WTC11 (cell line): ENCODE data around the gene RPL18. TPM values are rescaled to one million over a fixed set of nuclear protein-coding genes. Genes with fewer than 3 reads are reported as not detected.

Experiments
- ATAC-seq: fragments of 200-7000 bp; cut with Tn5 transposase; 2 replicates; pipeline ENCODE4 v1.10.0; 2021; ENCODE audit warnings: mild to moderate bottlenecking, moderate library complexity
- CTCF ChIA-PET: fragments of 300-600 bp; sonication (Branson Sonifier 250); formaldehyde crosslinking; loops from one replicate; lab custom pipeline; 2021; ENCODE audit warnings: antibody characterized with exemption; lab: Charles Lee
- POLR2A ChIA-PET: fragments of 350-600 bp; sonication (Branson Sonifier 250); formaldehyde crosslinking; loops from one replicate; lab custom pipeline; 2021; ENCODE audit warnings: antibody characterized with exemption; lab: Charles Lee
- DNase-seq: peaks from one replicate; pipeline ENCODE4 v3.0.0; 2021; ENCODE audit warnings: low spot score
- H3K27ac Mint-ChIP-seq: 2 replicates; pipeline ENCODE4 v1.8.0; 2021; ENCODE audit warnings: mixed read lengths
- H3K27me3 Mint-ChIP-seq: 2 replicates; pipeline ENCODE4 v1.8.0; 2021; ENCODE audit warnings: low read depth, mild to moderate bottlenecking, moderate library complexity, mixed read lengths
- H3K36me3 Mint-ChIP-seq: 2 replicates; pipeline ENCODE4 v1.8.0; 2021; ENCODE audit warnings: mixed read lengths
- H3K4me1 Mint-ChIP-seq: 2 replicates; pipeline ENCODE4 v1.8.0; 2022; ENCODE audit warnings: mixed read lengths
- H3K4me3 Mint-ChIP-seq: 2 replicates; pipeline ENCODE4 v1.8.0; 2021; ENCODE audit warnings: mild to moderate bottlenecking, moderate library complexity, mixed read lengths
- H3K9me3 Mint-ChIP-seq: 2 replicates; pipeline ENCODE4 v1.8.0; 2021; ENCODE audit warnings: mixed read lengths
- AR ChIP-seq: fragments of 250-450 bp; sonication (Bioruptor Pico); IDR thresholded peaks from 2 replicates; pipeline ENCODE4 v1.9.0; 2021; ENCODE audit warnings: mild to moderate bottlenecking
- ATF1 ChIP-seq: sonication (generic); formaldehyde crosslinking; IDR thresholded peaks from 2 replicates; pipeline ENCODE4 v1.8.1; 2023; ENCODE audit warnings: mild to moderate bottlenecking, moderate library complexity, missing genetic modification reagents
- CREM ChIP-seq: sonication (generic); formaldehyde crosslinking; IDR thresholded peaks from 2 replicates; pipeline ENCODE4 v1.8.1; 2022; ENCODE audit warnings: mild to moderate bottlenecking, missing genetic modification reagents, moderate library complexity
- ELF4 ChIP-seq: sonication (generic); formaldehyde crosslinking; IDR thresholded peaks from 2 replicates; pipeline ENCODE4 v1.8.1; 2022; ENCODE audit warnings: low read depth, mild to moderate bottlenecking, moderate library complexity, missing genetic modification reagents
- EMX1 ChIP-seq: fragments of 250-450 bp; sonication (Bioruptor Pico); IDR thresholded peaks from 2 replicates; pipeline ENCODE4 v1.8.0; 2021; ENCODE audit warnings: mild to moderate bottlenecking
- ERG ChIP-seq: fragments of 250-450 bp; sonication (Bioruptor Pico); IDR thresholded peaks from 2 replicates; pipeline ENCODE4 v1.8.0; 2021; ENCODE audit warnings: mild to moderate bottlenecking
- ETV6 ChIP-seq: sonication (generic); formaldehyde crosslinking; IDR thresholded peaks from 2 replicates; pipeline ENCODE4 v1.8.1; 2022; ENCODE audit warnings: mild to moderate bottlenecking, missing genetic modification reagents
- FOXP1 ChIP-seq: sonication (generic); formaldehyde crosslinking; IDR thresholded peaks from 2 replicates; pipeline ENCODE4 v1.8.0; 2022; ENCODE audit warnings: missing genetic modification reagents, mild to moderate bottlenecking, moderate library complexity, borderline replicate concordance
- GABPB1 ChIP-seq: sonication (generic); formaldehyde crosslinking; IDR thresholded peaks from 2 replicates; pipeline ENCODE4 v1.8.1; 2023; ENCODE audit warnings: mild to moderate bottlenecking, missing genetic modification reagents
- NFATC4 ChIP-seq: fragments of 250-450 bp; sonication (Bioruptor Pico); IDR thresholded peaks from 2 replicates; pipeline ENCODE4 v1.9.0; 2021; ENCODE audit warnings: mild to moderate bottlenecking
- SP1 ChIP-seq: sonication (generic); formaldehyde crosslinking; conservative IDR thresholded peaks from 2 replicates; pipeline ENCODE4 v1.8.1; 2022; ENCODE audit warnings: missing genetic modification reagents
- TCF7 ChIP-seq: sonication (generic); formaldehyde crosslinking; IDR thresholded peaks from 2 replicates; pipeline ENCODE4 v1.8.0; 2022; ENCODE audit warnings: mild to moderate bottlenecking, low read depth, missing genetic modification reagents, moderate library complexity
- TEAD4 ChIP-seq: sonication (generic); formaldehyde crosslinking; IDR thresholded peaks from 2 replicates; pipeline ENCODE4 v1.8.0; 2022; ENCODE audit warnings: mild to moderate bottlenecking, missing genetic modification reagents
- ZNF219 ChIP-seq: sonication (generic); formaldehyde crosslinking; IDR thresholded peaks from 2 replicates; pipeline ENCODE4 v1.8.0; 2023; ENCODE audit warnings: missing genetic modification reagents, mild to moderate bottlenecking, borderline replicate concordance
- ZNF232 ChIP-seq: sonication (generic); formaldehyde crosslinking; IDR thresholded peaks from 2 replicates; pipeline ENCODE4 v1.8.0; 2022; ENCODE audit warnings: mild to moderate bottlenecking, missing genetic modification reagents
- total RNA-seq: library from RNA; stranded (reverse); gene quantifications from 3 replicates; pipeline ENCODE4 v1.2.3, GENCODE V29; 2021
- TF ChIP-seq, protein P1 (sequence below): fragments of 250-450 bp; sonication (Bioruptor Pico); IDR thresholded peaks from 2 replicates; pipeline ENCODE4 v2.1.2; 2022; ENCODE audit warnings: mild to moderate bottlenecking, moderate library complexity
- TF ChIP-seq, protein P2 (sequence below): fragments of 200-600 bp; IDR thresholded peaks from 2 replicates; pipeline ENCODE4 v1.8.0; 2022; ENCODE audit warnings: antibody characterized with exemption
- TF ChIP-seq, protein P3 (sequence below): sonication (generic); formaldehyde crosslinking; IDR thresholded peaks from 2 replicates; pipeline ENCODE4 v1.8.1; 2022; ENCODE audit warnings: low read depth, mild to moderate bottlenecking, moderate library complexity, missing genetic modification reagents, borderline replicate concordance
- TF ChIP-seq, protein P4 (sequence below): sonication (generic); formaldehyde crosslinking; conservative IDR thresholded peaks from 2 replicates; pipeline ENCODE4 v1.8.1; 2022; ENCODE audit warnings: mild to moderate bottlenecking, missing genetic modification reagents
- TF ChIP-seq, protein P5 (sequence below): fragments of 250-450 bp; sonication (Bioruptor Pico); conservative IDR thresholded peaks from 2 replicates; pipeline ENCODE4 v1.9.0; 2021; ENCODE audit warnings: mild to moderate bottlenecking
- TF ChIP-seq, protein P6 (sequence below): fragments of 250-450 bp; sonication (Bioruptor Pico); IDR thresholded peaks from 2 replicates; pipeline ENCODE4 v1.9.0; 2021; ENCODE audit warnings: mild to moderate bottlenecking, borderline replicate concordance

The RPL18 gene
- total RNA-seq, 1 experiment from 2014 or later: 1,712 TPM

DNA sequence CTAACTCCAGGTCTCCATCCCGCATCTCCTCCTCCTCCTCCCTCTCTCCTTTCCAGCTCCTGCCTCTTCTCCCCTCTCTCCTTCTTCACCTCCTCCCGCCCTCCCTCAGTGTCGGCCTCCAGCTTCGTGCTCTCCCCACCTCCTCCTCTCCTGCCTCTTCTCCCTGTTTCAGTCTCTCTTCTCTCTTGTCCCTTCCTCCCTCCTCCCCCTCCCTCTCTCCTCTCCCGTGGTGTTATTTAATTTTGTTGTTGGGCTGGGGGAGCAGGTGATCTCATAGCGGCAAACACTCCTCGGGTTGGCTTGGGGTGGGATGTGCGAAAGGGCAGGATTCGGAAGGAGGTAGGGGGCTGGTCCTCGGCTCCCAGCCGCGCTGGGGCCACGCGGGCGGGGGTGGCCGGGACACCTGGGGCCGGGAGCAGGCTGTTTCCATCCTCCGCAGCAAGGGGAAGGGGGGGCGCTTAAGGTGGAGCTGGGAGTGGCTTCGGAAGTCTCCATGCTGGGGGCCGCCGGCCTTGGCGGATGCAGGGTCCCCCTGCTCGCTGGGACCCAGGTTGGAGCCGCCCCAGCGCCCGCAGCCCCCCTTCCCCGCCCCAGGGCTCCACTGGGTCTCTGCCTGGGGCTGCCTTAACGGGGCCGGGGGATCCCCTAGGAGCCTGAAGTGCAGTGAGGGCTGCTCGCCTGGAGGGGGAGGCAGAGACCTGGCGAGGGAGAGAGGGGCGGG, 27.2 kb upstream of the RPL18 start, which contains the start of gene CA11:
CA11 (minus strand) TSS at position 187 of the 721 bp plus-strand sequence. CDS start 555 bp downstream, outside the sequence.
- ChIA-PET POLR2A (interaction anchor here (0.5 to 2.7 kb wide), 15 partner anchors 12 to 781 kb away, joined by 3 to 20 read pairs (median 4); partner anchors contain the start of genes BCAT2, FAM83E, FUT2 and SPHK2), CTCF (interaction anchor here (0.5 to 2.4 kb wide), 38 partner anchors 9 to 579 kb away, joined by 3 to 41 read pairs (median 6); partner anchors contain the start of genes BCAT2, DBP, FUT2 and GYS1)
- H3K27ac Mint-ChIP-seq: peak within 1 kb of the TSS; percentile 84
- peaks cover 3% of the 10 kb centered on the region for H3K9me3 Mint-ChIP-seq
- H3K36me3 Mint-ChIP-seq: peaks cover 2% of the 10 kb centered on the region; the same call in 1 of the 2 replicates
- H3K4me1 Mint-ChIP-seq: peaks cover 9% of the 10 kb centered on the region
- peak; percentile 85 for ATAC-seq
- peak within 1 kb of the TSS; percentile 85 for H3K4me3 Mint-ChIP-seq
- peak; percentile 97 for DNase-seq
- no peaks in the 10 kb centered on the region; the same call in none of the 2 replicates for H3K27me3 Mint-ChIP-seq
- TF ChIP-seq NFATC4 (no peak), ATF1 (no peak), ZNF219 (CRISPR knock-in tag) (no peak), ERG (CRISPR knock-in tag) (no peak), EMX1 (no peak), TCF7 (CRISPR knock-in tag) (no peak), CREM (no peak), FOXP1 (CRISPR knock-in tag) (peak; percentile 67; the same call in 1 of the 2 replicates), ELF4 (CRISPR knock-in tag) (no peak), ETV6 (CRISPR knock-in tag) (no peak), SP1 (CRISPR knock-in tag) (no peak), GABPB1 (CRISPR knock-in tag) (no peak), TEAD4 (no peak), ZNF232 (CRISPR knock-in tag) (0 out of 2 replicates have a peak, but pooled peaks have one; percentile 48), AR (CRISPR knock-in tag) (no peak)
- TF ChIP-seq, protein P1, sequence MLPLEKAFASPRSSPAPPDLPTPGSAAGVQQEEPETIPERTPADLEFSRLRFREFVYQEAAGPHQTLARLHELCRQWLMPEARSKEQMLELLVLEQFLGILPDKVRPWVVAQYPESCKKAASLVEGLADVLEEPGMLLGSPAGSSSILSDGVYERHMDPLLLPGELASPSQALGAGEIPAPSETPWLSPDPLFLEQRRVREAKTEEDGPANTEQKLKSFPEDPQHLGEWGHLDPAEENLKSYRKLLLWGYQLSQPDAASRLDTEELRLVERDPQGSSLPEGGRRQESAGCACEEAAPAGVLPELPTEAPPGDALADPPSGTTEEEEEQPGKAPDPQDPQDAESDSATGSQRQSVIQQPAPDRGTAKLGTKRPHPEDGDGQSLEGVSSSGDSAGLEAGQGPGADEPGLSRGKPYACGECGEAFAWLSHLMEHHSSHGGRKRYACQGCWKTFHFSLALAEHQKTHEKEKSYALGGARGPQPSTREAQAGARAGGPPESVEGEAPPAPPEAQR: no peak
- TF ChIP-seq, protein P2, sequence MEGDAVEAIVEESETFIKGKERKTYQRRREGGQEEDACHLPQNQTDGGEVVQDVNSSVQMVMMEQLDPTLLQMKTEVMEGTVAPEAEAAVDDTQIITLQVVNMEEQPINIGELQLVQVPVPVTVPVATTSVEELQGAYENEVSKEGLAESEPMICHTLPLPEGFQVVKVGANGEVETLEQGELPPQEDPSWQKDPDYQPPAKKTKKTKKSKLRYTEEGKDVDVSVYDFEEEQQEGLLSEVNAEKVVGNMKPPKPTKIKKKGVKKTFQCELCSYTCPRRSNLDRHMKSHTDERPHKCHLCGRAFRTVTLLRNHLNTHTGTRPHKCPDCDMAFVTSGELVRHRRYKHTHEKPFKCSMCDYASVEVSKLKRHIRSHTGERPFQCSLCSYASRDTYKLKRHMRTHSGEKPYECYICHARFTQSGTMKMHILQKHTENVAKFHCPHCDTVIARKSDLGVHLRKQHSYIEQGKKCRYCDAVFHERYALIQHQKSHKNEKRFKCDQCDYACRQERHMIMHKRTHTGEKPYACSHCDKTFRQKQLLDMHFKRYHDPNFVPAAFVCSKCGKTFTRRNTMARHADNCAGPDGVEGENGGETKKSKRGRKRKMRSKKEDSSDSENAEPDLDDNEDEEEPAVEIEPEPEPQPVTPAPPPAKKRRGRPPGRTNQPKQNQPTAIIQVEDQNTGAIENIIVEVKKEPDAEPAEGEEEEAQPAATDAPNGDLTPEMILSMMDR: peak; percentile 72
- TF ChIP-seq, protein P3, sequence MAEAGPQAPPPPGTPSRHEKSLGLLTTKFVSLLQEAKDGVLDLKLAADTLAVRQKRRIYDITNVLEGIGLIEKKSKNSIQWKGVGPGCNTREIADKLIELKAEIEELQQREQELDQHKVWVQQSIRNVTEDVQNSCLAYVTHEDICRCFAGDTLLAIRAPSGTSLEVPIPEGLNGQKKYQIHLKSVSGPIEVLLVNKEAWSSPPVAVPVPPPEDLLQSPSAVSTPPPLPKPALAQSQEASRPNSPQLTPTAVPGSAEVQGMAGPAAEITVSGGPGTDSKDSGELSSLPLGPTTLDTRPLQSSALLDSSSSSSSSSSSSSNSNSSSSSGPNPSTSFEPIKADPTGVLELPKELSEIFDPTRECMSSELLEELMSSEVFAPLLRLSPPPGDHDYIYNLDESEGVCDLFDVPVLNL (CRISPR knock-in tag): no peak
- TF ChIP-seq, protein P4, sequence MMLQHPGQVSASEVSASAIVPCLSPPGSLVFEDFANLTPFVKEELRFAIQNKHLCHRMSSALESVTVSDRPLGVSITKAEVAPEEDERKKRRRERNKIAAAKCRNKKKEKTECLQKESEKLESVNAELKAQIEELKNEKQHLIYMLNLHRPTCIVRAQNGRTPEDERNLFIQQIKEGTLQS (CRISPR knock-in tag): no peak
- TF ChIP-seq, protein P5, sequence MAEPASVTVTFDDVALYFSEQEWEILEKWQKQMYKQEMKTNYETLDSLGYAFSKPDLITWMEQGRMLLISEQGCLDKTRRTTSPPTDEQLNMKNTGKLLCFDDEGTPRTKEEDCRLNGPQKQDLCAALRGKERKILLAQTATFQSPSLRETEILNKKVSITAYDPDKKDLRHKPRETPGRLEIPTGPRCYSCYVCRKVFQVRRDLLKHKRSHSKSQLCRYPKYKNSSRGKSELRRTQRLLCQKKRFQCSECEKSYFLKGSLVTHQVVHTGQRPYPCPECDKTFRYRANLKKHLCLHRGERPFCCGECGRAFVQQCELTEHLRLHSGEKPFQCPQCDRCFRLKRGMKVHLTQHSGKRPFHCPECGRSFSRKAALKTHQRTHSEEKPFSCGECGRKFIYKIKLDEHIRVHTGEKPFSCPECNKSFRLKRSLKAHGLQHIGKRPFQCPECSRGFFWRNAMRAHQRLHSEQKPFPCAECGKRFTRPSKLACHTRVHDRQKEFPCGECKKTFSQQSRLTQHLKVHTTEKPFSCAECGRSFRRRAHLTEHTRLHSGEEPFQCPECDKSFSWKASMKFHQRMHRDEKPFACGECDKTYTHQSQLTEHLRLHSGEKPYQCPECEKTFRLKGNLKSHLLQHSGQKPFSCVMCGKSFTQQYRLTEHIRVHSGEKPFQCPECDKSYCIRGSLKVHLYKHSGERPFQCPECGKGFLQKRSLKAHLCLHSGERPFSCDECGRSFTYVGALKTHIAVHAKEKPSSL (CRISPR knock-in tag): no peak
- TF ChIP-seq, protein P6, sequence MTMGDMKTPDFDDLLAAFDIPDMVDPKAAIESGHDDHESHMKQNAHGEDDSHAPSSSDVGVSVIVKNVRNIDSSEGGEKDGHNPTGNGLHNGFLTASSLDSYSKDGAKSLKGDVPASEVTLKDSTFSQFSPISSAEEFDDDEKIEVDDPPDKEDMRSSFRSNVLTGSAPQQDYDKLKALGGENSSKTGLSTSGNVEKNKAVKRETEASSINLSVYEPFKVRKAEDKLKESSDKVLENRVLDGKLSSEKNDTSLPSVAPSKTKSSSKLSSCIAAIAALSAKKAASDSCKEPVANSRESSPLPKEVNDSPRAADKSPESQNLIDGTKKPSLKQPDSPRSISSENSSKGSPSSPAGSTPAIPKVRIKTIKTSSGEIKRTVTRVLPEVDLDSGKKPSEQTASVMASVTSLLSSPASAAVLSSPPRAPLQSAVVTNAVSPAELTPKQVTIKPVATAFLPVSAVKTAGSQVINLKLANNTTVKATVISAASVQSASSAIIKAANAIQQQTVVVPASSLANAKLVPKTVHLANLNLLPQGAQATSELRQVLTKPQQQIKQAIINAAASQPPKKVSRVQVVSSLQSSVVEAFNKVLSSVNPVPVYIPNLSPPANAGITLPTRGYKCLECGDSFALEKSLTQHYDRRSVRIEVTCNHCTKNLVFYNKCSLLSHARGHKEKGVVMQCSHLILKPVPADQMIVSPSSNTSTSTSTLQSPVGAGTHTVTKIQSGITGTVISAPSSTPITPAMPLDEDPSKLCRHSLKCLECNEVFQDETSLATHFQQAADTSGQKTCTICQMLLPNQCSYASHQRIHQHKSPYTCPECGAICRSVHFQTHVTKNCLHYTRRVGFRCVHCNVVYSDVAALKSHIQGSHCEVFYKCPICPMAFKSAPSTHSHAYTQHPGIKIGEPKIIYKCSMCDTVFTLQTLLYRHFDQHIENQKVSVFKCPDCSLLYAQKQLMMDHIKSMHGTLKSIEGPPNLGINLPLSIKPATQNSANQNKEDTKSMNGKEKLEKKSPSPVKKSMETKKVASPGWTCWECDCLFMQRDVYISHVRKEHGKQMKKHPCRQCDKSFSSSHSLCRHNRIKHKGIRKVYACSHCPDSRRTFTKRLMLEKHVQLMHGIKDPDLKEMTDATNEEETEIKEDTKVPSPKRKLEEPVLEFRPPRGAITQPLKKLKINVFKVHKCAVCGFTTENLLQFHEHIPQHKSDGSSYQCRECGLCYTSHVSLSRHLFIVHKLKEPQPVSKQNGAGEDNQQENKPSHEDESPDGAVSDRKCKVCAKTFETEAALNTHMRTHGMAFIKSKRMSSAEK (CRISPR knock-in tag): no peak
